AG09319 (cell line): ENCODE results near the gene RAPGEF6.

Source experiments
- DNase-seq: peaks from one replicate; pipeline ENCODE4 v3.0.0-alpha.2; 2010; ENCODE audit warnings: low read depth; ENCODE audit errors: extremely low read depth
- TF ChIP-seq, protein P1 (sequence below): IDR thresholded peaks from 2 replicates; pipeline ENCODE4 v1.5.1; 2011; ENCODE audit warnings: low read depth, mild to moderate bottlenecking, inconsistent platforms, low read length, moderate library complexity

RAPGEF6 gene

DNA sequence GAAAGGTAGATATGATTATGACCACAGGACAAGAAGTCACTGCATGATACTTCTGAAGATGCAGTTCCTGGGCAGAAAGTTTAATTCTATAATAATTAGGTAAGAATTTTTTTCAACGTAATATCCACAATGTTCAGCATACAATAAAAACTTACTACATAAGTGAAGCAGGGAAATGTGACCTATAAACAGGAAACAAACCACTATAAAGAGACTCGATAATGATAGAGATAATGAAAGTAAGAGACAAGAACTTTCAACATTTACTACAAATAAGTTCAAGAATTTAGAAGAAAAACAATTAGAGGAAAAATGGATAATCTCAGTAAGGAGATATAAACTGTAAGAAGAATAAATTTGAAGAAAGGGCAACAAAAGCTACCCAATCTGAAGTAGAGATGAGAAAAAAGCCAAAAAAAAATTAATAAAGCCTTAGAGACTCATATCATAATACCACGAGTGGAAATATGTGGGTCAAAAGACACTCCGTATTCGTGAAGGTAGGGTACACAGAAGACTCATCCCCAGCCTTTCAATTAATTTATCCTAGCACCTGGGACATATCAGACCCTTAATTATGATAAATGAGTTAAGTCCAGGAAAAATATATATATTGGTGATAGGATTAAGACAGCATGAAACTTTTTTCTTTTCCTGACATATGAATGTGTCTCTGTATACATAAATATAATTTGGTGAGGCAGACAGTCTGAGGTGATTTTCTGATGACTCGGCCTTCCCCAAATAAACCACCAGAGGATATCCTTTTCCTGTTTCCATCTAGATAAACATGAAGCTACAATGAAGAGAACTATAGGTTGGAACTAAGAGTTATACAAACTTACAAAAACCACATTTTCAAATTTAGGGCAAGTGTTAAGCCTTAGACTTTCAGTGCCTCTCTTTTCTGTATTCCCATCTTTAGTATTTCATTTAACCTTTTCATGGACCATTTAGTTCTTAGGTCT is 120.4 kb downstream of the RAPGEF6 start:
- no peak for DNase-seq

GRCh38 chr5:131513780-131514179 is 121.2 kb downstream of the RAPGEF6 start:
- TF ChIP-seq, protein P1, sequence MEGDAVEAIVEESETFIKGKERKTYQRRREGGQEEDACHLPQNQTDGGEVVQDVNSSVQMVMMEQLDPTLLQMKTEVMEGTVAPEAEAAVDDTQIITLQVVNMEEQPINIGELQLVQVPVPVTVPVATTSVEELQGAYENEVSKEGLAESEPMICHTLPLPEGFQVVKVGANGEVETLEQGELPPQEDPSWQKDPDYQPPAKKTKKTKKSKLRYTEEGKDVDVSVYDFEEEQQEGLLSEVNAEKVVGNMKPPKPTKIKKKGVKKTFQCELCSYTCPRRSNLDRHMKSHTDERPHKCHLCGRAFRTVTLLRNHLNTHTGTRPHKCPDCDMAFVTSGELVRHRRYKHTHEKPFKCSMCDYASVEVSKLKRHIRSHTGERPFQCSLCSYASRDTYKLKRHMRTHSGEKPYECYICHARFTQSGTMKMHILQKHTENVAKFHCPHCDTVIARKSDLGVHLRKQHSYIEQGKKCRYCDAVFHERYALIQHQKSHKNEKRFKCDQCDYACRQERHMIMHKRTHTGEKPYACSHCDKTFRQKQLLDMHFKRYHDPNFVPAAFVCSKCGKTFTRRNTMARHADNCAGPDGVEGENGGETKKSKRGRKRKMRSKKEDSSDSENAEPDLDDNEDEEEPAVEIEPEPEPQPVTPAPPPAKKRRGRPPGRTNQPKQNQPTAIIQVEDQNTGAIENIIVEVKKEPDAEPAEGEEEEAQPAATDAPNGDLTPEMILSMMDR: no peak
- DNase-seq: no peak

More for the DNA sequence above, 120.4 kb downstream of the RAPGEF6 start:
- TF ChIP-seq, protein P1: no peak

GRCh38 chr5:131511934-131512333 is 123.1 kb downstream of the RAPGEF6 start:
- no peak for DNase-seq
- TF ChIP-seq, protein P1: no peak

- TF ChIP-seq, protein P1: no peak
- DNase-seq: no peak
Measured at GRCh38 chr5:131509801-131510200, 125.2 kb downstream of the RAPGEF6 start.

DNA sequence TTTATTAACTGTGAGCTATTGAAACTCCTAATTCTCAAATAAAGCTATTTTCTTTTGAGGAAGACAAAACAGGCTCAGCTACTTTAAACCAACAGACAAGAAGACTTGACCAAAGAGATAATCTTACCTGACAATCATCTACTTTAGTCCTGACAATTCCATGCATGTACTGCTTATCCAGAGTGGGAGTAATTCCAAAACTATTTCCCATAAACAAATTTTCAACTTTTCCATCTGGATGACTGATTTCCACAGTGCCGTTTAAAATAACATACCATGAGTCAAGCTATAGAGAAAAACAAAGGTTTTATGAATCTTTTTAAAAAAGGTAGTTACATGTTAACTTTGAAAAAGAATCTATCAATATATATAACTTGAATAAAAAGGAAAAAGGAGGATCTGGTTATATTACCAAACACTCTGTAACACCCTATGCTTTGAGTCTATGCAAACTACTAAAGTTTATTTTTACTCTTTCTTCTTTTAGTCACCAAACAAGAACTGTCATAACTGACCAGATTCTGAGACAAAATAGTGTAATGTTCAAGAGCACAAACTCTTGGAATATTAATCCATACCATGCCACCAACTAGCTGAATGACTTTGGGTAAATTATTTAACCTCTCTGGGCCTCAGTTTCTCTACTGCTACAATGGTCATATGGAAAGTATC is 129.7 kb downstream of the RAPGEF6 start:
- DNase-seq: no peak
- TF ChIP-seq, protein P1: no peak

GRCh38 chr5:131496400-131496713 is 138.7 kb downstream of the RAPGEF6 start:
- TF ChIP-seq, protein P1: no peak
- DNase-seq: no peak
